SK-N-SH (cell line): ENCODE measurements around the gene FEZF1. TPM values are rescaled to one million over a fixed set of nuclear protein-coding genes. Genes with fewer than 3 reads are reported as not detected.
"Not testable (repeated sequence)": the region's sequence is repeated elsewhere in the genome, so short reads cannot be mapped to it uniquely, and the experiment has no call there.

Experiments used
- CTCF ChIA-PET: fragments of 300-600, 350-600 bp; formaldehyde crosslinking; extraction: SDS; loops from one replicate; lab custom pipeline; 2021; lab: Yijun Ruan, JAX
- POLR2A ChIA-PET: fragments of 350-600 bp; sonication (Branson Sonifier 250); formaldehyde crosslinking; extraction: SDS; loops from one replicate; lab custom pipeline; 2020; ENCODE audit warnings: antibody characterized with exemption, inconsistent platforms; lab: Yijun Ruan, JAX
- DNase-seq: peaks from one replicate; pipeline ENCODE4 v3.0.0; 2012
- H2AFZ ChIP-seq: fragments of 200-600 bp; sonication (generic); 2 replicates; pipeline ENCODE4 v1.8.1; 2016; ENCODE audit warnings: antibody characterized with exemption, mild to moderate bottlenecking, low read depth
- H3F3A ChIP-seq: fragments of 200-600 bp; sonication (generic); replicated peaks from 2 replicates; pipeline ENCODE3; 2016; ENCODE audit warnings: antibody characterized with exemption, mild to moderate bottlenecking; ENCODE audit not compliant: insufficient read depth
- H3K27ac ChIP-seq, 2 experiments: fragments of 200-500 bp in 1 of 2; fragments of 200-600 bp in 1 of 2; sonication (Bioruptor generic) in 1 of 2; sonication (generic), shearing (Covaris generic) in 1 of 2; 2 replicates each; pipeline versions ENCODE4 v1.5.1 to v1.6.1; 2014 to 2016; ENCODE audit warnings: low read depth in 2 of 2, inconsistent platforms in 1 of 2, low read length in 1 of 2, mild to moderate bottlenecking in 1 of 2, mixed read lengths in 1 of 2
- H3K27me3 ChIP-seq: fragments of 200-600 bp; sonication (generic), shearing (Covaris generic); 2 replicates; pipeline ENCODE4 v1.6.1; 2016; ENCODE audit warnings: mixed run types; ENCODE audit not compliant: insufficient read depth
- H3K36me3 ChIP-seq, 2 experiments: fragments of 200-500 bp in 1 of 2; fragments of 200-600 bp in 1 of 2; sonication (Bioruptor generic) in 1 of 2; sonication (generic) in 1 of 2; replicated peaks in 1 of 2; 2 replicates each; pipeline versions ENCODE3 to v1.5.1; 2014 to 2016; ENCODE audit warnings: low read length in 1 of 2, mild to moderate bottlenecking in 1 of 2; ENCODE audit not compliant: insufficient read depth in 2 of 2, control insufficient read depth in 1 of 2
- H3K4me1 ChIP-seq, 2 experiments: fragments of 200-500 bp in 1 of 2; fragments of 200-600 bp in 1 of 2; sonication (Bioruptor generic) in 1 of 2; sonication (generic), shearing (Covaris generic) in 1 of 2; 2 replicates each; pipeline versions ENCODE4 v1.5.1 to v1.6.1; 2014 to 2016; ENCODE audit warnings: low read depth in 1 of 2, low read length in 1 of 2, mixed run types in 1 of 2; ENCODE audit not compliant: insufficient read depth in 2 of 2, control insufficient read depth in 1 of 2
- H3K4me2 ChIP-seq: fragments of 200-600 bp; sonication (generic), shearing (Covaris generic); 2 replicates; pipeline ENCODE4 v1.6.1; 2017; ENCODE audit warnings: mixed run types
- H3K4me3 ChIP-seq, 2 experiments: fragments of 200-500 bp in 1 of 2; fragments of 200-600 bp in 1 of 2; sonication (Bioruptor generic) in 1 of 2; sonication (generic), shearing (Covaris generic) in 1 of 2; 2 replicates each; pipeline versions ENCODE4 v1.5.1 to v1.8.1; 2014 to 2016; ENCODE audit warnings: low read depth in 2 of 2, inconsistent platforms in 1 of 2, low read length in 1 of 2, mild to moderate bottlenecking in 1 of 2, mixed read lengths in 1 of 2, moderate library complexity in 1 of 2
- H3K79me2 ChIP-seq: fragments of 200-600 bp; sonication (generic); 2 replicates; pipeline ENCODE4 v1.8.1; 2017; ENCODE audit warnings: mild to moderate bottlenecking; ENCODE audit not compliant: insufficient read depth
- H3K9ac ChIP-seq: fragments of 200-600 bp; sonication (generic); 2 replicates; pipeline ENCODE4 v1.6.1; 2017; ENCODE audit warnings: mixed run types
- H3K9me2 ChIP-seq: fragments of 200-600 bp; sonication (generic); 2 replicates; pipeline ENCODE4 v1.6.1; 2017; ENCODE audit warnings: mixed run types
- H3K9me3 ChIP-seq: fragments of 200-600 bp; sonication (generic); 2 replicates; pipeline ENCODE4 v1.6.1; 2017; ENCODE audit warnings: mixed run types, mild to moderate bottlenecking, moderate library complexity
- H4K20me1 ChIP-seq: fragments of 200-600 bp; sonication (generic); 2 replicates; pipeline ENCODE4 v1.6.1; 2017; ENCODE audit warnings: mild to moderate bottlenecking, mixed run types; ENCODE audit not compliant: insufficient read depth
- ELF1 ChIP-seq: IDR thresholded peaks from 2 replicates; pipeline ENCODE4 v1.4.0; 2012
- EZH2phosphoT487 ChIP-seq: fragments of 200-600 bp; sonication (generic); IDR thresholded peaks from 2 replicates; pipeline ENCODE4 v1.6.1; 2017; ENCODE audit warnings: low read depth, mixed run types, mild to moderate bottlenecking, antibody characterized with exemption, moderate library complexity, borderline replicate concordance
- FOXJ3 ChIP-seq: sonication (generic); formaldehyde crosslinking; IDR thresholded peaks from 2 replicates; pipeline ENCODE4 v1.5.1; 2020; ENCODE audit warnings: mild to moderate bottlenecking, missing genetic modification reagents
- FOXM1 ChIP-seq: IDR thresholded peaks from 2 replicates; pipeline ENCODE4 v1.4.0; 2012; ENCODE audit warnings: low read depth, mild to moderate bottlenecking
- GATA2 ChIP-seq: sonication (generic); formaldehyde crosslinking; IDR thresholded peaks from 2 replicates; pipeline ENCODE4 v1.5.0; 2020; ENCODE audit warnings: mild to moderate bottlenecking, missing genetic modification reagents
- IRF3 ChIP-seq: fragments of 150-350 bp; IDR thresholded peaks from 2 replicates; pipeline ENCODE4 v1.6.1; 2016; ENCODE audit warnings: mild to moderate bottlenecking, low read depth, low read length
- JUND ChIP-seq: IDR thresholded peaks from 2 replicates; pipeline ENCODE4 v1.4.0; 2012
- SIN3A ChIP-seq: IDR thresholded peaks from 2 replicates; pipeline ENCODE4 v1.6.1; 2012; ENCODE audit warnings: low read depth, mild to moderate bottlenecking, low read length, moderate library complexity, borderline replicate concordance
- TEAD4 ChIP-seq: IDR thresholded peaks from 2 replicates; pipeline ENCODE4 v1.4.0; 2012; ENCODE audit warnings: mild to moderate bottlenecking, borderline replicate concordance; ENCODE audit not compliant: insufficient read depth
- USF2 ChIP-seq: fragments of 150-350 bp; IDR thresholded peaks from 2 replicates; pipeline ENCODE4 v1.6.1; 2017; ENCODE audit warnings: antibody characterized with exemption, low read length, low read depth, borderline replicate concordance
- ZBTB33 ChIP-seq: IDR thresholded peaks from 2 replicates; pipeline ENCODE4 v1.4.0; 2012; ENCODE audit warnings: low read depth, borderline replicate concordance
- WGBS: methylation state at CpG from one replicate; pipeline ENCODE4 v1.1.6; 2017; ENCODE audit warnings: low lambda C conversion rate; 5-methylcytosine and 5-hydroxymethylcytosine counted together
- polyA plus RNA-seq, 3 experiments: library from polyadenylated mRNA; depleted of rRNA; stranded (reverse); fragments of >200 nt; gene quantifications; 2 replicates each; pipeline ENCODE4 v1.2.3, GENCODE V29; 2012

Gene FEZF1
- polyA plus RNA-seq, 1 of the 3 experiments (the other 2 are of a cell fraction) = not detected

GRCh38 chr7:122289426-122289825 is 15.1 kb downstream of the FEZF1 start:
- H3K27ac ChIP-seq = no peak overlapping the region
- no peak overlapping the region for H3K9ac ChIP-seq
- no peaks in the 10 kb centered on the region for H3F3A ChIP-seq
- no peaks in the 10 kb centered on the region for H3K36me3 ChIP-seq
- no peaks in the 10 kb centered on the region for H4K20me1 ChIP-seq
- H3K9me2 ChIP-seq = no peaks in the 10 kb centered on the region; the same call in 1 of the 2 replicates
- no peak overlapping the region for H2AFZ ChIP-seq
- no peaks in the 10 kb centered on the region for H3K27me3 ChIP-seq
- no peaks in the 10 kb centered on the region for H3K4me1 ChIP-seq
- WGBS = 0% methylated on average over 1 of the region's 1 CpG
- H3K4me2 ChIP-seq = no peak overlapping the region
- CTCF ChIA-PET = no interaction called here
- POLR2A ChIA-PET = no interaction called here
- H3K9me3 ChIP-seq = no peaks in the 10 kb centered on the region
- H3K4me3 ChIP-seq = no peak overlapping the region
- no peak for DNase-seq
- H3K79me2 ChIP-seq = no peaks in the 10 kb centered on the region
- TF ChIP-seq IRF3 (no peak), SIN3A (no peak), ELF1 (no peak), ZBTB33 (no peak), FOXJ3 (no peak), TEAD4 (no peak), GATA2 (CRISPR knock-in tag) (no peak)

GRCh38 chr7:122284608-122285007 is 19.9 kb downstream of the FEZF1 start:
- H2AFZ ChIP-seq, H3K9me2 ChIP-seq, H3K36me3 ChIP-seq, H3K9ac ChIP-seq, H3K9me3 ChIP-seq, POLR2A ChIA-PET, CTCF ChIA-PET, H3K79me2 ChIP-seq, H4K20me1 ChIP-seq, H3K27me3 ChIP-seq, H3K4me2 ChIP-seq, H3K4me1 ChIP-seq, H3F3A ChIP-seq, H3K4me3 ChIP-seq, DNase-seq, H3K27ac ChIP-seq: not testable (repeated sequence)
- WGBS = 53% methylated on average over 16 of the region's 24 CpGs

- no peaks in the 10 kb centered on the region for H3K27me3 ChIP-seq
- DNase-seq = no peak
- H3K27ac ChIP-seq = no peak overlapping the region
- TF ChIP-seq USF2 (no peak), FOXM1 (no peak), EZH2phosphoT487 (no peak), JUND (no peak)
- no peaks in the 10 kb centered on the region for H3K9me3 ChIP-seq
- H3K4me3 ChIP-seq = no peak overlapping the region
- no peaks in the 10 kb centered on the region for H3K79me2 ChIP-seq
- no peak overlapping the region for H3K4me2 ChIP-seq
- H3K4me1 ChIP-seq = no peaks in the 10 kb centered on the region
- POLR2A ChIA-PET = no interaction called here
- no peaks in the 10 kb centered on the region for H3F3A ChIP-seq
- WGBS = 5% methylated on average over 2 of the region's 2 CpGs
- no peaks in the 10 kb centered on the region for H3K9me2 ChIP-seq
- peak overlapping the region; percentile 18; the same call in 1 of the 2 replicates for H2AFZ ChIP-seq
- H3K36me3 ChIP-seq = no peaks in the 10 kb centered on the region
- CTCF ChIA-PET = interaction anchor here (0.6 kb wide), 1 partner anchor 44 kb away, joined by 4 read pairs; no protein-coding TSS in a partner anchor
- H3K9ac ChIP-seq = no peak overlapping the region
- H4K20me1 ChIP-seq = no peaks in the 10 kb centered on the region
Measured at GRCh38 chr7:122273117-122273516, 31.4 kb downstream of the FEZF1 start.
